Panc1 (cell line): ENCODE results near the gene BCL2.

Experiments used
- CTCF ChIP-seq: fragments of 450-650 bp; IDR thresholded peaks from 2 replicates; pipeline ENCODE4 v1.5.1; 2017; ENCODE audit warnings: mild to moderate bottlenecking
- POLR2AphosphoS5 ChIP-seq: IDR thresholded peaks from 2 replicates; pipeline ENCODE4 v1.6.1; 2012; ENCODE audit warnings: mild to moderate bottlenecking, low read depth, low read length, moderate library complexity
- SIN3A ChIP-seq: IDR thresholded peaks from 2 replicates; pipeline ENCODE4 v1.6.1; 2012; ENCODE audit warnings: low read depth, mild to moderate bottlenecking, low read length, moderate library complexity, borderline replicate concordance; ENCODE audit not compliant: insufficient read depth

- TF ChIP-seq POLR2AphosphoS5 (no peak), CTCF (no peak), SIN3A (no peak)
These were observed at the start of gene BCL2 for GRCh38 chr18:63319383-63320122.
